K562 (cell line): Measurements from ENCODE around the gene TPK1. TPM values are rescaled to one million over a fixed set of nuclear protein-coding genes. Genes with fewer than 3 reads are reported as not detected.

Experiments used
- AFF1 ChIP-seq, 2 experiments: fragments of 450-650 bp; IDR thresholded peaks; 2 replicates each; pipeline ENCODE4 v1.6.1; 2018; ENCODE audit warnings: mild to moderate bottlenecking in 2 of 2, low read depth in 1 of 2; ENCODE audit not compliant: partially characterized antibody in 2 of 2
- CBX3 ChIP-seq, 2 experiments: IDR thresholded peaks; 1 replicate in 1 of 2; 2 replicates in 1 of 2; pipeline ENCODE4 v1.6.1; 2012; ENCODE audit warnings: inconsistent platforms in 2 of 2, low read length in 2 of 2, borderline replicate concordance in 1 of 2, control low read depth in 1 of 2
- E4F1 ChIP-seq: fragments of 250-450 bp; sonication (Bioruptor Pico); IDR thresholded peaks from 2 replicates; pipeline ENCODE4 v1.5.0; 2021; ENCODE audit warnings: mild to moderate bottlenecking, borderline replicate concordance
- EZH2 ChIP-seq: IDR thresholded peaks from 2 replicates; pipeline ENCODE4 v1.6.1; 2012; ENCODE audit warnings: low read depth, mild to moderate bottlenecking, inconsistent platforms, low read length, borderline replicate concordance
- FOSL1 ChIP-seq: fragments of 200-800 bp; sonication (Bioruptor generic); conservative IDR thresholded peaks from 2 replicates; pipeline ENCODE4 v1.6.1; 2016; ENCODE audit warnings: missing genetic modification characterization, missing compliant biosample characterization
- KLF13 ChIP-seq: fragments of 450-650 bp; IDR thresholded peaks from 2 replicates; pipeline ENCODE4 v1.6.1; 2016; ENCODE audit warnings: missing genetic modification characterization, low read depth, mild to moderate bottlenecking, missing compliant biosample characterization, moderate library complexity, borderline replicate concordance
- POLR2G ChIP-seq: fragments of 200-400 bp; formaldehyde crosslinking; IDR thresholded peaks from 2 replicates; pipeline ENCODE4 v1.6.1; 2017; ENCODE audit warnings: low read depth, mild to moderate bottlenecking, antibody characterized with exemption, low read length, moderate library complexity
- ZNF12 ChIP-seq: sonication (generic); formaldehyde crosslinking; IDR thresholded peaks from 2 replicates; pipeline ENCODE4 v1.4.0; 2020; ENCODE audit warnings: mild to moderate bottlenecking, missing genetic modification reagents
- ZNF197 ChIP-seq: fragments of 200-800 bp; sonication (Bioruptor generic); IDR thresholded peaks from 2 replicates; pipeline ENCODE4 v1.6.1; 2016; ENCODE audit warnings: low read depth, missing genetic modification characterization, missing compliant biosample characterization
- ZNF239 ChIP-seq: fragments of 250-450 bp; sonication (Bioruptor Pico); IDR thresholded peaks from 2 replicates; pipeline ENCODE4 v1.4.0; 2020; ENCODE audit warnings: mild to moderate bottlenecking
- ZNF3 ChIP-seq: fragments of 250-450 bp; sonication (Bioruptor Pico); IDR thresholded peaks from 2 replicates; pipeline ENCODE4 v1.5.0; 2021; ENCODE audit warnings: mild to moderate bottlenecking, moderate library complexity
- ZNF561 ChIP-seq: fragments of 450-650 bp; formaldehyde crosslinking; conservative IDR thresholded peaks from 2 replicates; pipeline ENCODE4 v1.4.0; 2020; ENCODE audit warnings: mild to moderate bottlenecking, moderate library complexity
- polyA plus RNA-seq, 8 experiments: library from polyadenylated mRNA; depleted of rRNA in 4 of 8; stranded (reverse) in 5 of 8; unstranded in 3 of 8; fragments of >200 nt; fragmentation: Nextera tagmentation in 2 of 8; fragmentation: Illumina TruSeq in 1 of 8; extraction: Ambion mirVana in 2 of 8; extraction: Trizol in 1 of 8; gene quantifications; 2 replicates each; pipeline versions ENCODE4 v1.2.1 to v1.2.3, GENCODE V29; 2011 to 2014; ENCODE audit warnings: inconsistent platforms in 1 of 8, missing spikeins in 1 of 8
- total RNA-seq, 7 experiments: library from RNA; depleted of rRNA in 6 of 7; stranded (reverse); fragments of >200 nt in 6 of 7; fragmentation: Illumina TruSeq in 2 of 7; extraction: Trizol in 2 of 7; gene quantifications; 2 replicates each; pipeline versions ENCODE4 v1.2.1 to v1.2.3, GENCODE V29; 2011 to 2021; ENCODE audit warnings: low replicate concordance in 1 of 7
- TF ChIP-seq, protein P1 (sequence below), 2 experiments: fragments of 450-650 bp; IDR thresholded peaks; 2 replicates each; pipeline ENCODE4 v1.6.1; 2016; ENCODE audit warnings: mild to moderate bottlenecking in 2 of 2, borderline replicate concordance in 1 of 2, low read depth in 1 of 2, moderate library complexity in 1 of 2

The TPK1 gene
- total and polyA plus RNA-seq, 9 of the 15 experiments (the other 6 are each of a cell fraction or from before 2014, with no cell fraction given), result 5.1 to 16.2 (median 9.2) TPM

DNA sequence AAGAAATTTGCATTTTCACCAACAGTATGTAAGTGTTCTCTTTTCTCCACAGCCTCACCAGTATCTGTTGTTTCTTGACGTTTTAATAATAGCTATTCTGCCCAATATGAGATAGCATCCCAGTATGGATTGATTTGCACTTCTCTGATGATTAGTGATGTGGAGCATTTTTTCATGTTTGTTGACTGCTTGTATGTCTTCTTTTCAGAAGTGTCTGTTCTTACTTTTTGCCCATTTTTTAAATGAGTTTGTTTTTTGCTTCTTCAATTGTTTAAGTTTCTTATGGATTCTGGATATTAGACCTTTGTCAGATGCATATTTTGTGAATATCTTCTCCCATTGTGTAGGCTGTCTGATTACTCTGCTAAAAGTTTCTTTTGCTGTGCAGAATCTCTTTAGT, 12.2 kb upstream of the TPK1 start (continued):
- TF ChIP-seq, protein P1, sequence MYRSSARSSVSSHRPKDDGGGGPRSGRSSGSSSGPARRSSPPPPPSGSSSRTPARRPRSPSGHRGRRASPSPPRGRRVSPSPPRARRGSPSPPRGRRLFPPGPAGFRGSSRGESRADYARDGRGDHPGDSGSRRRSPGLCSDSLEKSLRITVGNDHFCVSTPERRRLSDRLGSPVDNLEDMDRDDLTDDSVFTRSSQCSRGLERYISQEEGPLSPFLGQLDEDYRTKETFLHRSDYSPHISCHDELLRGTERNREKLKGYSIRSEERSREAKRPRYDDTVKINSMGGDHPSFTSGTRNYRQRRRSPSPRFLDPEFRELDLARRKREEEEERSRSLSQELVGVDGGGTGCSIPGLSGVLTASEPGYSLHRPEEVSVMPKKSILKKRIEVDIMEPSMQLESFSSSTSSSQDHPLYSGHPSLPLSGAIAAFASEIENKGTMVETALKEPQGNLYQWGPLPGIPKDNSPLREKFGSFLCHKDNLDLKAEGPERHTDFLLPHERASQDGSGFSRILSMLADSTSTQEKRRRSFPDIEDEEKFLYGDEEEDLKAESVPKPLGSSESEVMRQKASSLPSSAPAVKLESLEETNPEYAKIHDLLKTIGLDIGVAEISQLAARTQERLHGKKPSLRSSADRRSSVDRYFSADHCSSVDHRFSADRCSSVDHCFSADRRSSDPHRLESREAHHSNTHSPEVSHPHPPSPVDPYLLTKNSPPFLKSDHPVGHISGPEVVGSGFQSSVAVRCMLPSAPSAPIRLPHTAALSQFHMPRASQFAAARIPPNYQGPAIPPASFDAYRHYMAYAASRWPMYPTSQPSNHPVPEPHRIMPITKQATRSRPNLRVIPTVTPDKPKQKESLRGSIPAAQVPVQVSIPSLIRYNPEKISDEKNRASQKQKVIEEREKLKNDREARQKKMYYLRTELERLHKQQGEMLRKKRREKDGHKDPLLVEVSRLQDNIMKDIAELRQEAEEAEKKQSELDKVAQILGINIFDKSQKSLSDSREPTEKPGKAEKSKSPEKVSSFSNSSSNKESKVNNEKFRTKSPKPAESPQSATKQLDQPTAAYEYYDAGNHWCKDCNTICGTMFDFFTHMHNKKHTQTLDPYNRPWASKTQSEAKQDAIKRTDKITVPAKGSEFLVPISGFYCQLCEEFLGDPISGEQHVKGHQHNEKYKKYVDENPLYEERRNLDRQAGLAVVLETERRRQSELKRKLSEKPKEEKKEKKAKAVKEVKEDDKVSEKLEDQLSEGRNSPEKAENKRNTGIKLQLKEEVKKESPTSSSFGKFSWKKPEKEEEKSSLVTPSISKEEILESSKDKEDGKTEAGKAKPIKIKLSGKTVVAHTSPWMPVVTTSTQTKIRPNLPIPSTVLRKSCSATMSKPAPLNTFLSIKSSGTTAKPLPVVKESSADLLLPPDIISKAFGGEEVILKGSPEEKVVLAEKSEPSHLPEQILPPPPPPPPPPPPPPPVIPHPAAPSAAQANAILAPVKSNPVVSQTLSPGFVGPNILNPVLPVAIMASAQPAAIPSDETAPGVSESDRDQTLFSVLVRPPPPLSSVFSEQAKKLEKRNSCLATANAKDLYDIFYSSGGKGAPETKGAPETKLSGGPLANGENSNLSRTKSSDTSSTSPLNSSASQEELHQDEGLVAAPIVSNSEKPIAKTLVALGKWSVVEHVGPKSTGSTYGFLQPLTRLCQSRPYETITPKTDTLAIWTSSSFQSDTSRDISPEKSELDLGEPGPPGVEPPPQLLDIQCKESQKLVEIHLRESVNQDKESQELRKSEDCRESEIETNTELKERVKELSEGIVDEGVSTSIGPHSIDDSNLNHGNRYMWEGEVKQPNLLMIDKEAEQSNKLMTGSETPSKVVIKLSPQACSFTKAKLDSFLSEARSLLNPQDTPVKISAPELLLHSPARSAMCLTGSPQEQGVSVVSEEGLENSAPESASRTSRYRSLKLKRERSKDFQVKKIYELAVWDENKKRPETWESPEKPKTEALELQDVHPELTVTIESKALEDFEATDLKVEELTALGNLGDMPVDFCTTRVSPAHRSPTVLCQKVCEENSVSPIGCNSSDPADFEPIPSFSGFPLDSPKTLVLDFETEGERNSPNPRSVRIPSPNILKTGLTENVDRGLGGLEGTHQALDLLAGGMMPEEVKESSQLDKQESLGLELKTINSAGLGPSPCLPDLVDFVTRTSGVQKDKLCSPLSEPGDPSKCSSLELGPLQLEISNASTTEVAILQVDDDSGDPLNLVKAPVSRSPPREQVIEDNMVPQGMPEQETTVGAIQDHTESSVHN (IDR thresholded peaks at IDR 0.05; ENCODE audit: borderline replicate concordance in 1 of 2, low read depth in 1 of 2), result no peak
- TF ChIP-seq E4F1 (CRISPR knock-in tag), result no peak
- no peak for TF ChIP-seq FOSL1 (tag)
- peak in 1 of 2 experiments; percentile 96 for TF ChIP-seq AFF1 (IDR thresholded peaks at IDR 0.05; ENCODE audit: low read depth in 1 of 2, partially characterized antibody in 2 of 2)
- TF ChIP-seq POLR2G, result no peak
- no peak for TF ChIP-seq KLF13 (tag)
- TF ChIP-seq ZNF3 (CRISPR knock-in tag), result peak; percentile 72
- no peak for TF ChIP-seq ZNF239 (CRISPR knock-in tag)
- no peak for TF ChIP-seq ZNF197 (CRISPR knock-in tag)
- no peak for TF ChIP-seq CBX3 (IDR thresholded peaks at IDR 0.05; ENCODE audit: borderline replicate concordance in 1 of 2, low read length in 2 of 2)
- no peak for TF ChIP-seq ZNF12
- no peak for TF ChIP-seq EZH2
- TF ChIP-seq ZNF561, result no peak
